Adrenal gland (tissue), 12 donors: Measurements from ENCODE around the gene ARFGEF3. TPM values are rescaled to one million over a fixed set of nuclear protein-coding genes. Genes with fewer than 3 reads are reported as not detected.

Experiments
- DNase-seq, 7 donors: peaks; one replicate each; pipeline ENCODE4 v3.0.0-alpha.2; 2019 to 2020
- H3K27ac ChIP-seq, 5 donors: fragments of 200-600 bp; sonication (generic) in 4 of 5; 1 replicate in 3 of 5; 2 replicates in 2 of 5; pipeline versions ENCODE4 v1.5.1 to v1.8.0; 2016 to 2020; ENCODE audit warnings: mild to moderate bottlenecking in 1 of 5
- H3K27me3 ChIP-seq: fragments of 200-600 bp; 2 replicates; pipeline ENCODE4 v1.8.0; 2021
- H3K36me3 ChIP-seq, 2 donors: fragments of 200-600 bp; replicated peaks in 1 of 2; 1 replicate in 1 of 2; 2 replicates in 1 of 2; pipeline versions ENCODE4 v1.5.1 to v1.8.0; 2018 to 2022
- H3K4me1 ChIP-seq, 2 donors: fragments of 200-600 bp; replicated peaks in 1 of 2; 1 replicate in 1 of 2; 2 replicates in 1 of 2; pipeline versions ENCODE4 v1.5.1 to v1.8.0; 2018 to 2021
- H3K4me3 ChIP-seq, 4 donors: fragments of 200-600 bp; sonication (generic) in 3 of 4; one replicate each; pipeline ENCODE4 v1.5.1; 2016 to 2018
- H3K9me3 ChIP-seq, 3 donors: fragments of 200-600 bp; sonication (generic) in 1 of 3; replicated peaks in 1 of 3; 1 replicate in 2 of 3; 2 replicates in 1 of 3; pipeline versions ENCODE4 v1.5.1 to v1.8.0; 2016 to 2021
- CTCF ChIP-seq, 6 experiments: fragments of 450-650 bp in 4 of 6; fragments of 200-600 bp in 2 of 6; sonication (generic) in 1 of 6; IDR thresholded peaks; 1 replicate in 5 of 6; 2 replicates in 1 of 6; pipeline versions ENCODE4 v1.5.1 to v1.8.0; 2016 to 2021; ENCODE audit warnings: antibody characterized with exemption in 6 of 6, mild to moderate bottlenecking in 2 of 6, moderate library complexity in 1 of 6
- POLR2A ChIP-seq, 2 donors: fragments of 450-650 bp; IDR thresholded peaks; one replicate each; pipeline ENCODE4 v1.6.1; 2017; ENCODE audit warnings: antibody characterized with exemption in 2 of 2, mild to moderate bottlenecking in 2 of 2, moderate library complexity in 1 of 2
- WGBS, 4 donors: extraction: QIAGEN DNeasy Blood & Tissue Kit in 2 of 4; methylation state at CpG; one replicate each; pipeline versions ENCODE4 v1.1.5 to v1.1.7; 2013 to 2017; 5-methylcytosine and 5-hydroxymethylcytosine counted together
- intact Hi-C, 2 donors: fragments of 100-400 bp; cut with DNase I; formaldehyde crosslinking; loops; one replicate each; pipeline versions ENCODE4 v1.14.1 to v1.15.0; 2022 to 2023
- polyA plus RNA-seq, 3 donors: library from polyadenylated mRNA; stranded (reverse); fragments of 200-250 nt in 2 of 3; fragments of 350-450 nt in 1 of 3; fragmentation: Illumina TruSeq in 1 of 3; extraction: RNeasy Lipid Tissue Mini Kit (QIAGEN cat#74804) in 1 of 3; gene quantifications; one replicate each; pipeline ENCODE4 v1.2.3, GENCODE V29; 2013 to 2014
- total RNA-seq, 9 donors: library from RNA; depleted of rRNA in 4 of 9; stranded (reverse); fragments of >200 nt in 4 of 9; fragments of 120-200 nt in 1 of 9; fragmentation: NEBNext Ultra II Directional in 1 of 9; extraction: Animal tissue kit (Norgen Biotek cat#: 25700) in 1 of 9; gene quantifications; one replicate each; pipeline versions ENCODE4 v1.1.0 to v1.2.4, GENCODE V29; 2013 to 2023
- donor health status: healthy with polysubstance abuse.
- donor health status: Bipolar disorder and iron deficiency.
- donor health status: DM: yes; HTN: yes; CAD: no.
- donor health status: DM: no; HTN: no; CAD: no.
- donor health status: DM: no; HTN: no; CAD: no.
- donor health status: DM: yes; HTN: yes; CAD: no.

The ARFGEF3 gene
- total and polyA plus RNA-seq, 12 donors, result 0.06 to 10.9 (median 0.91) TPM; not detected in 1

DNA sequence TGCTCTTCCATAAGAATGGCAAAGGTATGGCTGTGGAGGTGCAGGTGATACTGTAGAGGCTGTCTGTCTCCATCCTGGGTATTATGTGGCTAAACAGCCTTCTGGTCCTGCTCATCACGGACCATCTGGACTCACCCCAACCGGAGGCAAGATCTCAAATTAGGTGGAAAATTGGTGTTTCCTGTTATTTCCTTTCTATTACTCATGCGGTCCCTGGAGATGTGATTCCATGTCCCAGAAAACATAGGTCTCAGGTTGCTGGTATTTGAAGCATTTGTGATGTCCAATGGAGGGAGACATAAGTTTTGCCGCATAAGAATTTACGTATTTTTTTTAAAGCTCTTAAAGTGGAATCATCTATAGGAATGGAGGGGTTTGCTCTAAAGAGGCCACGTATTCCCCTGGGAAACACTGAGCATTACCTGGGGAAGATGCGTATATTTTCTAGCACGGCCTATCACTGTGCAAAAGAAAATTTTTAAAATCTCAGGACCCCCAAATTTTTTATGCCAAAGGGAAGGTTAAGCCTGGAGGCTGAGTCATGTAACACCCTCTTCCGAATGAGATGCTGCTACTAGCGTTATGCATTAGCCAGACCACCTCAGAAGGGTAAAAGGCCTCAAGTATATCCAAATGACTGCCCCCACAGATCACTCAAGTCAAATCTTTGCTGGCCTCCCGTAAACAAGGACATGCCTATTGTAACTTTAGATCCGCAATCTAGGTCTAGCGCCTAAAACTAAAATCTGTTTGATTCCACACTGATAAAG, 78.9 kb downstream of the ARFGEF3 start:
- Histone ChIP-seq H3K4me3 (no peak overlapping the region), H3K27me3 (peaks cover 5% of the 10 kb centered on the region), H3K27ac (no peak overlapping the region), H3K36me3 (no peaks in the 10 kb centered on the region), H3K9me3 (no peaks in the 10 kb centered on the region), H3K4me1 (no peaks in the 10 kb centered on the region)
- TF ChIP-seq CTCF (IDR thresholded peaks at IDR 0.05) (no peak), POLR2A (IDR thresholded peaks at IDR 0.05) (no peak)
- intact Hi-C loops, result no loop called here
- DNase-seq, result no peak
- WGBS, 4 donors, result 79 to 85% (median 83%) methylated on average over 13 of the region's 13 CpGs

- no peak overlapping the region for H3K27ac ChIP-seq
- H3K4me1 ChIP-seq, result no peaks in the 10 kb centered on the region
- no peak for TF ChIP-seq CTCF (IDR thresholded peaks at IDR 0.05)
- no peak for TF ChIP-seq POLR2A (IDR thresholded peaks at IDR 0.05)
- no peaks in the 10 kb centered on the region for H3K9me3 ChIP-seq
- WGBS, 4 donors, result 80 to 85% (median 84%) methylated on average over 3 of the region's 3 CpGs
- no peak for DNase-seq
- H3K36me3 ChIP-seq, result no peaks in the 10 kb centered on the region
- peaks cover under 1% of the 10 kb centered on the region for H3K27me3 ChIP-seq
- H3K4me3 ChIP-seq, result no peak overlapping the region
- intact Hi-C loops, result no loop called here
Observed at GRCh38 chr6:138241381-138241780, 79.6 kb downstream of the ARFGEF3 start.

GRCh38 chr6:138241934-138242333, 80.2 kb downstream of the ARFGEF3 start:
- Histone ChIP-seq H3K27me3 (no peaks in the 10 kb centered on the region), H3K9me3 (no peaks in the 10 kb centered on the region), H3K4me1 (no peaks in the 10 kb centered on the region), H3K36me3 (no peaks in the 10 kb centered on the region), H3K27ac (no peak overlapping the region), H3K4me3 (no peak overlapping the region)
- 87 to 88% (median 87%) methylated on average over 6 of the region's 6 CpGs for whole genome bisulfite sequencing, 4 donors
- intact Hi-C loops, result no loop called here
- DNase-seq, result no peak
- TF ChIP-seq POLR2A (IDR thresholded peaks at IDR 0.05) (no peak), CTCF (IDR thresholded peaks at IDR 0.05) (no peak)

- TF ChIP-seq CTCF (IDR thresholded peaks at IDR 0.05) (no peak), POLR2A (IDR thresholded peaks at IDR 0.05) (no peak)
- WGBS, 4 donors, result 84 to 85% (median 84%) methylated on average over 4 of the region's 4 CpGs
- intact Hi-C loops, result no loop called here
- Histone ChIP-seq H3K4me1 (no peaks in the 10 kb centered on the region), H3K27ac (no peak overlapping the region), H3K27me3 (no peaks in the 10 kb centered on the region), H3K4me3 (no peak overlapping the region), H3K36me3 (no peaks in the 10 kb centered on the region), H3K9me3 (no peaks in the 10 kb centered on the region)
- DNase-seq, result no peak
Observed at GRCh38 chr6:138242987-138243592, 81.4 kb downstream of the ARFGEF3 start.
